ENCODE measurements around the gene RABGGTA.

Gene RABGGTA

GRCh38 chr14:24261256-24261968, 10.0 kb downstream of the RABGGTA start:
- no peak for DNase-seq (ENCODE audit: low read depth)
- in situ Hi-C loops (cut with HindIII; ENCODE audit: low sequenced_read_pairs): no loop called here
- no peak for TF ChIP-seq CTCF (IDR thresholded peaks at IDR 0.05; ENCODE audit: low read depth, low read length, missing control alignments)
- H3K4me3 ChIP-seq (ENCODE audit: low read depth, low read length): no peak overlapping the region

GRCh38 chr14:24260780-24261157, 10.6 kb downstream of the RABGGTA start:
- no peak overlapping the region for H3K4me3 ChIP-seq (ENCODE audit: low read depth, low read length)
- DNase-seq (ENCODE audit: low read depth): no peak
- in situ Hi-C loops (cut with HindIII; ENCODE audit: low sequenced_read_pairs): no loop called here
- TF ChIP-seq CTCF (IDR thresholded peaks at IDR 0.05; ENCODE audit: low read depth, low read length, missing control alignments): no peak

- no peak for TF ChIP-seq CTCF (IDR thresholded peaks at IDR 0.05; ENCODE audit: low read depth, low read length, missing control alignments)
- in situ Hi-C loops (cut with HindIII; ENCODE audit: low sequenced_read_pairs): no loop called here
- DNase-seq (ENCODE audit: low read depth): no peak
- no peak overlapping the region for H3K4me3 ChIP-seq (ENCODE audit: low read depth, low read length)
Measured at GRCh38 chr14:24260026-24260779, 11.2 kb downstream of the RABGGTA start.

- no peak overlapping the region for H3K4me3 ChIP-seq (ENCODE audit: low read depth, low read length)
- no peak for TF ChIP-seq CTCF (IDR thresholded peaks at IDR 0.05; ENCODE audit: low read depth, low read length, missing control alignments)
- peak; percentile 31 for DNase-seq (ENCODE audit: low read depth)
- in situ Hi-C loops (cut with HindIII; ENCODE audit: low sequenced_read_pairs): no loop called here
Measured at GRCh38 chr14:24259282-24260025, 11.9 kb downstream of the RABGGTA start.

GRCh38 chr14:24258548-24259265, 12.7 kb downstream of the RABGGTA start:
- no peak overlapping the region for H3K4me3 ChIP-seq (ENCODE audit: low read depth, low read length)
- in situ Hi-C loops (cut with HindIII; ENCODE audit: low sequenced_read_pairs): no loop called here
- DNase-seq (ENCODE audit: low read depth): no peak
- TF ChIP-seq CTCF (IDR thresholded peaks at IDR 0.05; ENCODE audit: low read depth, low read length, missing control alignments): no peak

GRCh38 chr14:24258119-24258518, 13.3 kb downstream of the RABGGTA start:
- TF ChIP-seq CTCF (IDR thresholded peaks at IDR 0.05; ENCODE audit: low read depth, low read length, missing control alignments): no peak
- H3K4me3 ChIP-seq (ENCODE audit: low read depth, low read length): no peak overlapping the region
- no peak for DNase-seq (ENCODE audit: low read depth)
- in situ Hi-C loops (cut with HindIII; ENCODE audit: low sequenced_read_pairs): no loop called here
